Activated naive CD4-positive, alpha-beta T cell treated with anti-CD3 and anti-CD28 coated beads for 36 hours (primary cell): ENCODE results near the gene EEF1AKMT4. TPM values are rescaled to one million over a fixed set of nuclear protein-coding genes. Genes with fewer than 3 reads are reported as not detected.

Experiments used
- CTCF ChIA-PET: fragments of 350-600 bp; sonication (Branson Sonifier 250); formaldehyde crosslinking; loops from one replicate; lab custom pipeline; 2021; ENCODE audit warnings: antibody characterized with exemption; lab: Charles Lee
- DNase-seq: peaks from one replicate; pipeline ENCODE4 v3.0.0-alpha.2; 2020
- H3K27ac Mint-ChIP-seq: one replicate; pipeline ENCODE4 v1.8.0; 2021; ENCODE audit warnings: mild to moderate bottlenecking, mixed read lengths
- H3K27me3 Mint-ChIP-seq: one replicate; pipeline ENCODE4 v1.8.0; 2021; ENCODE audit warnings: low read depth, mixed read lengths
- H3K36me3 Mint-ChIP-seq: one replicate; pipeline ENCODE4 v1.8.0; 2021; ENCODE audit warnings: low read depth, mixed read lengths
- H3K4me1 Mint-ChIP-seq: one replicate; pipeline ENCODE4 v1.8.0; 2021; ENCODE audit warnings: low read depth, mixed read lengths
- H3K4me3 Mint-ChIP-seq: one replicate; pipeline ENCODE4 v1.8.0; 2021; ENCODE audit warnings: mild to moderate bottlenecking, moderate library complexity, mixed read lengths
- H3K9me3 Mint-ChIP-seq: one replicate; pipeline ENCODE4 v1.8.0; 2021; ENCODE audit warnings: mixed read lengths
- intact Hi-C: fragments of 100-400 bp; cut with micrococcal nuclease; formaldehyde crosslinking; loops from one replicate; pipeline ENCODE4 v1.15.1; 2023
- total RNA-seq, 2 experiments: library from RNA; stranded (reverse); gene quantifications; one replicate each; pipeline ENCODE4 v1.2.3, GENCODE V29; 2021

EEF1AKMT4 gene
- total RNA-seq, 2 experiments from 2014 or later, result 2.7 TPM

GRCh38 chr3:184229394-184230080, 19.9 kb upstream of the EEF1AKMT4 start, which contains the start of gene VWA5B2:
Gene VWA5B2 (plus strand): TSS chr3:184229585. CDS start chr3:184230529, 944 bp downstream.
- Mint-ChIP-seq H3K27ac (no peak within 1 kb of the TSS), H3K27me3 (peaks cover 50% of the 10 kb centered on the region), H3K4me3 (peak within 1 kb of the TSS; percentile 52), H3K9me3 (no peaks in the 10 kb centered on the region), H3K4me1 (peaks cover 11% of the 10 kb centered on the region), H3K36me3 (no peaks in the 10 kb centered on the region)
- CTCF ChIA-PET, result interaction anchor here (1.4 to 4.7 kb wide), 6 partner anchors 16 to 71 kb away, joined by 3 to 48 read pairs (median 22); partner anchors contain the start of genes ALG3 and EEF1AKMT4
- intact Hi-C loops, result loop anchor here (5.0 to 10.0 kb wide), 2 partner anchors 33 to 315 kb away; partner anchors contain the start of gene CAMK2N2
- peak; percentile 41 for DNase-seq

GRCh38 chr3:184230081-184230602, 19.3 kb upstream of the EEF1AKMT4 start:
- intact Hi-C loops, result no loop called here
- no peak for DNase-seq

GRCh38 chr3:184230603-184231528, 18.6 kb upstream of the EEF1AKMT4 start:
- Mint-ChIP-seq H3K9me3 (no peaks in the 10 kb centered on the region), H3K27ac (no peak overlapping the region), H3K36me3 (no peaks in the 10 kb centered on the region), H3K4me3 (peak overlapping the region; percentile 52), H3K4me1 (peaks cover 11% of the 10 kb centered on the region), H3K27me3 (peaks cover 46% of the 10 kb centered on the region)
- intact Hi-C loops, result no loop called here
- CTCF ChIA-PET, result interaction anchor here (0.6 to 3.1 kb wide), 2 partner anchors 54 to 55 kb away, joined by 3 to 9 read pairs; no protein-coding TSS in a partner anchor
- no peak for DNase-seq

More at GRCh38 chr3:184230081-184230602, 19.3 kb upstream of the EEF1AKMT4 start:
- no peak overlapping the region for H3K4me3 Mint-ChIP-seq
- H3K27ac Mint-ChIP-seq, result no peak overlapping the region
- H3K27me3 Mint-ChIP-seq, result peaks cover 49% of the 10 kb centered on the region
- no peaks in the 10 kb centered on the region for H3K36me3 Mint-ChIP-seq
- peaks cover 11% of the 10 kb centered on the region for H3K4me1 Mint-ChIP-seq
- H3K9me3 Mint-ChIP-seq, result no peaks in the 10 kb centered on the region
- CTCF ChIA-PET, result interaction anchor here (0.6 to 3.1 kb wide), 3 partner anchors 54 to 71 kb away, joined by 3 to 9 read pairs (median 3); no protein-coding TSS in a partner anchor

- intact Hi-C loops, result no loop called here
- H3K36me3 Mint-ChIP-seq, result no peaks in the 10 kb centered on the region
- no peaks in the 10 kb centered on the region for H3K9me3 Mint-ChIP-seq
- CTCF ChIA-PET, result interaction anchor here (3.1 kb wide), 1 partner anchor 53 kb away, joined by 9 read pairs; no protein-coding TSS in a partner anchor
- H3K27ac Mint-ChIP-seq, result no peak overlapping the region
- H3K4me1 Mint-ChIP-seq, result peaks cover 11% of the 10 kb centered on the region
- DNase-seq, result no peak
- peaks cover 42% of the 10 kb centered on the region for H3K27me3 Mint-ChIP-seq
- peak overlapping the region; percentile 25 for H3K4me3 Mint-ChIP-seq
Observed at GRCh38 chr3:184231671-184232070, 17.8 kb upstream of the EEF1AKMT4 start.

GRCh38 chr3:184233127-184233843, 16.2 kb upstream of the EEF1AKMT4 start:
- Mint-ChIP-seq H3K36me3 (no peaks in the 10 kb centered on the region), H3K27ac (no peak overlapping the region)

GRCh38 chr3:184234224-184234623, 15.2 kb upstream of the EEF1AKMT4 start:
- CTCF ChIA-PET, result no interaction called here
- Mint-ChIP-seq H3K4me1 (peaks cover 8% of the 10 kb centered on the region), H3K27ac (no peak overlapping the region), H3K9me3 (no peaks in the 10 kb centered on the region), H3K36me3 (no peaks in the 10 kb centered on the region), H3K27me3 (peaks cover 23% of the 10 kb centered on the region), H3K4me3 (no peak overlapping the region)
- intact Hi-C loops, result no loop called here
- DNase-seq, result no peak

More at GRCh38 chr3:184233127-184233843, 16.2 kb upstream of the EEF1AKMT4 start:
- no peak overlapping the region for H3K4me3 Mint-ChIP-seq
- no peak for DNase-seq
- CTCF ChIA-PET, result no interaction called here
- no peaks in the 10 kb centered on the region for H3K9me3 Mint-ChIP-seq
- peaks cover 32% of the 10 kb centered on the region for H3K27me3 Mint-ChIP-seq
- peaks cover 11% of the 10 kb centered on the region for H3K4me1 Mint-ChIP-seq
- intact Hi-C loops, result no loop called here

- Mint-ChIP-seq H3K36me3 (no peaks in the 10 kb centered on the region), H3K9me3 (no peaks in the 10 kb centered on the region), H3K4me3 (no peak overlapping the region), H3K4me1 (peaks cover 8% of the 10 kb centered on the region), H3K27ac (no peak overlapping the region), H3K27me3 (peaks cover 21% of the 10 kb centered on the region)
- intact Hi-C loops, result no loop called here
- DNase-seq, result no peak
- CTCF ChIA-PET, result no interaction called here
Observed at GRCh38 chr3:184234671-184235380, 14.6 kb upstream of the EEF1AKMT4 start.

GRCh38 chr3:184235381-184236032, 14.0 kb upstream of the EEF1AKMT4 start:
- no peak for DNase-seq
- intact Hi-C loops, result no loop called here
- H3K4me1 Mint-ChIP-seq, result peaks cover 8% of the 10 kb centered on the region
- H3K9me3 Mint-ChIP-seq, result no peaks in the 10 kb centered on the region
- H3K4me3 Mint-ChIP-seq, result no peak overlapping the region
- H3K27me3 Mint-ChIP-seq, result peaks cover 21% of the 10 kb centered on the region
- no peaks in the 10 kb centered on the region for H3K36me3 Mint-ChIP-seq
- no peak overlapping the region for H3K27ac Mint-ChIP-seq
- CTCF ChIA-PET, result interaction anchor here (3.5 kb wide), 1 partner anchor 9 kb away, joined by 28 read pairs; no protein-coding TSS in a partner anchor

GRCh38 chr3:184236033-184236410, 13.4 kb upstream of the EEF1AKMT4 start:
- no peak overlapping the region for H3K27ac Mint-ChIP-seq

GRCh38 chr3:184236636-184237035, 12.8 kb upstream of the EEF1AKMT4 start:
- H3K9me3 Mint-ChIP-seq, result no peaks in the 10 kb centered on the region
- H3K4me1 Mint-ChIP-seq, result no peaks in the 10 kb centered on the region
- H3K27me3 Mint-ChIP-seq, result peaks cover 12% of the 10 kb centered on the region
- DNase-seq, result no peak
- H3K36me3 Mint-ChIP-seq, result no peaks in the 10 kb centered on the region
- intact Hi-C loops, result no loop called here
- CTCF ChIA-PET, result interaction anchor here (0.5 to 3.5 kb wide), 2 partner anchors 10 to 20 kb away, joined by 3 to 28 read pairs; no protein-coding TSS in a partner anchor
- no peak overlapping the region for H3K27ac Mint-ChIP-seq
- H3K4me3 Mint-ChIP-seq, result no peak overlapping the region

More at GRCh38 chr3:184236033-184236410, 13.4 kb upstream of the EEF1AKMT4 start:
- intact Hi-C loops, result no loop called here
- peaks cover 6% of the 10 kb centered on the region for H3K4me1 Mint-ChIP-seq
- H3K36me3 Mint-ChIP-seq, result no peaks in the 10 kb centered on the region
- DNase-seq, result no peak
- H3K9me3 Mint-ChIP-seq, result no peaks in the 10 kb centered on the region
- H3K27me3 Mint-ChIP-seq, result peaks cover 18% of the 10 kb centered on the region
- CTCF ChIA-PET, result interaction anchor here (3.5 kb wide), 1 partner anchor 9 kb away, joined by 28 read pairs; no protein-coding TSS in a partner anchor
- H3K4me3 Mint-ChIP-seq, result no peak overlapping the region
